Astrocyte of the cerebellum (primary cell): ENCODE data around the gene LRIG3.

Source experiments
- DNase-seq: peaks from one replicate; pipeline ENCODE4 v3.0.0-alpha.2; 2011; ENCODE audit warnings: low read depth
- H3K4me3 ChIP-seq: 2 replicates; pipeline ENCODE4 v1.5.1; 2011; ENCODE audit warnings: mild to moderate bottlenecking, low read depth, low read length, moderate library complexity
- in situ Hi-C: cut with HindIII; loops from 2 replicates; pipeline ENCODE4 v1.10.0; 2017; ENCODE audit warnings: low sequenced_read_pairs
- TF ChIP-seq, protein P1 (sequence below): IDR thresholded peaks from 2 replicates; pipeline ENCODE4 v1.5.1; 2012; ENCODE audit warnings: low read length, low read depth, moderate library complexity, mild to moderate bottlenecking; ENCODE audit errors: missing control alignments

The LRIG3 gene

DNA sequence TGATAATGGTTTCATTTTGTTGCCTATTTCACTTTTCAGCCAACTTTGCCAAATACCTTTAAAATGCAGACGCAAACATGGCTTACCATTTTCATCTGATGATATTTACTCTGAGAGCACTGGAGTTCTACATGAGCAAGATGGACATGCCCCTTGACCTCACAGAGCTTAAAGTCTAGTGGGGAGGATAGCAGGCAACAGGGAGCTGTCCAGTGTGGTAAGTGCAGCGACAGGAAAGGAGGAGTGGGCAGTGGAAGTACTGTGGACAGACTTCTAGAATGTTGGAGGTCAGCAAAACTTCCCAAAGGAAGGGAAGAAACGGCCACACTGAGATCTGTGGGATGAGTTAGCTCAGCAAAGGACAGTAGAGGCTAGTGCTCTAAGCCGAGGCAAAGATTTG lies 25.3 kb downstream of the LRIG3 start:
- in situ Hi-C loops, result no loop called here
- no peak for DNase-seq
- TF ChIP-seq, protein P1, sequence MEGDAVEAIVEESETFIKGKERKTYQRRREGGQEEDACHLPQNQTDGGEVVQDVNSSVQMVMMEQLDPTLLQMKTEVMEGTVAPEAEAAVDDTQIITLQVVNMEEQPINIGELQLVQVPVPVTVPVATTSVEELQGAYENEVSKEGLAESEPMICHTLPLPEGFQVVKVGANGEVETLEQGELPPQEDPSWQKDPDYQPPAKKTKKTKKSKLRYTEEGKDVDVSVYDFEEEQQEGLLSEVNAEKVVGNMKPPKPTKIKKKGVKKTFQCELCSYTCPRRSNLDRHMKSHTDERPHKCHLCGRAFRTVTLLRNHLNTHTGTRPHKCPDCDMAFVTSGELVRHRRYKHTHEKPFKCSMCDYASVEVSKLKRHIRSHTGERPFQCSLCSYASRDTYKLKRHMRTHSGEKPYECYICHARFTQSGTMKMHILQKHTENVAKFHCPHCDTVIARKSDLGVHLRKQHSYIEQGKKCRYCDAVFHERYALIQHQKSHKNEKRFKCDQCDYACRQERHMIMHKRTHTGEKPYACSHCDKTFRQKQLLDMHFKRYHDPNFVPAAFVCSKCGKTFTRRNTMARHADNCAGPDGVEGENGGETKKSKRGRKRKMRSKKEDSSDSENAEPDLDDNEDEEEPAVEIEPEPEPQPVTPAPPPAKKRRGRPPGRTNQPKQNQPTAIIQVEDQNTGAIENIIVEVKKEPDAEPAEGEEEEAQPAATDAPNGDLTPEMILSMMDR, result no peak
- no peak overlapping the region for H3K4me3 ChIP-seq

DNA sequence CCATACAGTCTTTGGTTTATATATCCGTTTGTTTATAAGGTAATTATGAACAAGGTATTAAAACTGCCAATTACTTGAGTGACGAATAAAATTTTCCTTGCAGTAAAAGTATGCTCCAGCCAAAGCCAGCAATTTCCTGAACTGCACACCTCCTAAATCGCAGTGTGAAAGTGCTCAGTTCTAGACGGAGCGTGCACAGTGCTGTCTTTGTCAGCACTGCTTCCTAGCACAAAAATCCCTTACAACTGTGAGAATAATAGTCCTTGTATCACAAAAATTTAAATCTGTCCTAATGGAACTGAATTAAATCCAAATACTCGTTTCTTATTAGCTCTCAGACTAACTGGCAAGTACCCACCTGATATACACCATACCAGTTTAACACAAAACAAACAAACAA lies 26.3 kb downstream of the LRIG3 start:
- no peak for DNase-seq
- in situ Hi-C loops, result no loop called here
- TF ChIP-seq, protein P1, result no peak

DNA sequence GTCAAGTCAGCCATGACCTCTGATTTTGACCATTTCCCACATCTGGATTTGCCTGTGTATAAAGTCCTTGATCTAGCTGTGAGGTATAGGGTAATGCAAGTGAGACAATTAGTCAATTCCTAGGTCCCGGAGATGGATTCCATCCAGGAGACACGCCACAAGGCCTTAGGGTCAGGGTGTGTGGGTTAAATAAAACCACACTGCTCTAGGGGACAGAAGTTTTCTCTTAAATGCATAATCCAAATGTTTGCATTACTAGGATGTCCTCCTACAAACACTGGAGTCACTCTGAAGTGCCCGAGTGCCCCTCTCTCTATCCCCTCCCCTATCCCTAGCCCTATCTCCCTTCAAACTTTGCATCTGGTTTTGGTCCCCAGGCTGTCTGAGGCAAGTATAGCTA lies 26.8 kb downstream of the LRIG3 start:
- TF ChIP-seq, protein P1, result no peak
- H3K4me3 ChIP-seq, result no peak overlapping the region
- in situ Hi-C loops, result no loop called here
- DNase-seq, result no peak

More for the DNA sequence above, 26.3 kb downstream of the LRIG3 start:
- H3K4me3 ChIP-seq, result no peak overlapping the region

DNA sequence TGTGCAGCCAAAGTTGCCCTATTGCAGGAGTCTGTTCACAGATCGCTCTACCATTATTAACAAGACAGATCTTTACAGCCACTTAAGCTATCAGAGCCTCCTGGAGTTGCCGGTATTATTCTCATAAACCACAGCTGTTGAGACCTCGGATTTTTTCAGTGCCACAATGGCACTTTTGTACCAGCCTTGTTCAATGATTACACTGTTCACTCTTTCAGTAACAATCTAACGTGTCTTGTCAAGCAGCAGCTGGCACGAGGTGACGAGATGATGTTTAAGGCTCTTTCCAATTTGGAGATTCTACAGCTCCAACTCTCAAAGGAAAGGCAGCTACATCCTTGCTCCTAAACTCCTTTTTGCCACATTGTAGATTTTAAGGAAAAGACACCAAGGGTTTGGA lies 30.7 kb downstream of the LRIG3 start:
- DNase-seq, result no peak
- H3K4me3 ChIP-seq, result no peak overlapping the region
- in situ Hi-C loops, result no loop called here
- TF ChIP-seq, protein P1, result no peak

DNA sequence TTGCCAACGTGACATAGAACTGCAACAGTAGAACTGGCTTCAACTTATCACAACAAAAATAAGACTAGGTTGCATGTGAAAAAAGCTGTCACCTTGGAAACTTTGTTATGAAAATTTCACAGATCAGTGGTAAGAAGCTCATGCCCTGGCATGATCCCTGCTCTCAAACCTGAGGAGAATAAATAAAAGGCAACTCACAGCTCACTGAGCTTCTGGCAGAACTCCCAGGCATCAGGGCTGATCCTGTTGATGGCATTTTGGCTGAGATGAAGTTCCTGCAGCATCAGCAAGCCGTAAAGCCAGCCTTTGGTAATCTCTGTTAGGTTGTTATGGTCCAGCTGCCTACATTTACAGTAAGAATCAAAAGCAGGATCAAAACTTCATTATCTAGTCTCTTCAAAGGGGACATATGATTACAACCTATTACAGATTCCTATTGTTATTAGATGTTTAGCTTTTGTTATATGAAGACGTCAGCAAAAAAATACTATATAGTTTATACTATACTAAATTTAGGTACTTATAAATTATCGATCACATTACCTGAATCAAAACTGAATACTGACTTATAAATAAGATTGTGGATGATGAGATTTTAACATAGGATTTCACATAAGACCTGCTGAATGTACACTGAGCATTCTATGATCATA lies 32.0 kb downstream of the LRIG3 start:
- H3K4me3 ChIP-seq, result no peak overlapping the region
- TF ChIP-seq, protein P1, result no peak
- in situ Hi-C loops, result no loop called here
- DNase-seq, result peak; percentile 91

DNA sequence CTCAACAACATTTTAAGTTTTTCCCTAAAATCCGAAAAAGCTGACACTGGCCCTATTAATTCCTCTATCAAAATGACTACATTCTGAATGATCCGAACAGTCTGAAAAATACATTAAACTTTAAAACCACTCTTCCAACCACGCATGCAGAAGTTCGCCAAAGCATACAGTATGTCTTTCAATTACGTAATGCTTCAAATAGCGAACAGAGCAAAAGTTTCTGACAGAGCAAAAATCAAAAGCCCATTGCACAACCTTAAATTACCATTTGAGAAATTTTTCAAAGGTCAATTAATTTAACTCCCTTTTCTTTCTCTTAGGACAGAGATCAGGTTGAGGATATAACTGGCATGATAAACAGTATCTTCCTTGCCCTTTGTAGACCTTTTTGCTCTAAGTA lies 33.2 kb downstream of the LRIG3 start:
- no peak for DNase-seq
- in situ Hi-C loops, result no loop called here
- TF ChIP-seq, protein P1, result no peak
- no peak overlapping the region for H3K4me3 ChIP-seq
